Stimulated activated CD8-positive, alpha-beta memory T cell treated with anti-CD3 and anti-CD28 coated beads, Interleukin-7, amount 100 ng/mL, for 4 hours (primary cell): ENCODE data around the gene UBASH3B.
A peak's percentile ranks its signal among the peaks of the same experiment; 100 is the strongest.
"Not testable (repeated sequence)": the region's sequence is repeated elsewhere in the genome, so short reads cannot be mapped to it uniquely, and the experiment has no call there.

ENCODE experiments used
- DNase-seq, 2 donors: peaks; one replicate each; pipeline ENCODE4 v3.0.0-alpha.2; 2020; ENCODE audit warnings: low read depth in 2 of 2

The UBASH3B gene

GRCh38 chr11:122729139-122729538, 73.6 kb downstream of the UBASH3B start:
- DNase-seq, result no peak

- not testable (repeated sequence) for DNase-seq
These were observed 75.2 kb downstream of the UBASH3B start for GRCh38 chr11:122730694-122731093.

- DNase-seq, result no peak
These were observed 76.0 kb downstream of the UBASH3B start for GRCh38 chr11:122731500-122731913.

- DNase-seq, result no peak
These were observed 77.1 kb downstream of the UBASH3B start for GRCh38 chr11:122732342-122733315.

- DNase-seq, result no peak
These were observed 77.8 kb downstream of the UBASH3B start for GRCh38 chr11:122733318-122733717.

- DNase-seq, result no peak
These were observed 79.5 kb downstream of the UBASH3B start for GRCh38 chr11:122734848-122735496.

GRCh38 chr11:122737951-122738693, 82.6 kb downstream of the UBASH3B start:
- no peak for DNase-seq

- no peak for DNase-seq
These were observed 86.2 kb downstream of the UBASH3B start for GRCh38 chr11:122741613-122742300.

- no peak for DNase-seq
These were observed 86.9 kb downstream of the UBASH3B start for GRCh38 chr11:122742301-122743018.

GRCh38 chr11:122743097-122743741, 87.7 kb downstream of the UBASH3B start:
- DNase-seq, result no peak

GRCh38 chr11:122743949-122744348, 88.4 kb downstream of the UBASH3B start:
- DNase-seq, result peak; percentile 75 to 85

GRCh38 chr11:122744357-122744756, 88.8 kb downstream of the UBASH3B start:
- no peak for DNase-seq

- DNase-seq, result no peak
These were observed 89.6 kb downstream of the UBASH3B start for GRCh38 chr11:122745111-122745510.

GRCh38 chr11:122746050-122746478, 90.5 kb downstream of the UBASH3B start:
- peak; percentile 51 to 74 for DNase-seq

GRCh38 chr11:122746611-122747244, 91.2 kb downstream of the UBASH3B start:
- no peak for DNase-seq

GRCh38 chr11:122747351-122747781, 91.8 kb downstream of the UBASH3B start:
- no peak for DNase-seq

- DNase-seq, result peak; percentile 41 to 53
These were observed 93.6 kb downstream of the UBASH3B start for GRCh38 chr11:122749005-122749687.

GRCh38 chr11:122750049-122750448, 94.5 kb downstream of the UBASH3B start:
- no peak for DNase-seq
